Measurements from ENCODE around the gene RIN1. TPM values are rescaled to one million over a fixed set of nuclear protein-coding genes. Genes with fewer than 3 reads are reported as not detected.
A peak's percentile ranks its signal among the peaks of the same experiment; 100 is the strongest.

RIN1 gene
- total and polyA plus RNA-seq, 2 of the 13 experiments (the other 11 are each of a cell fraction or from before 2014, with no cell fraction given): 2.4 to 4.1 TPM

DNA sequence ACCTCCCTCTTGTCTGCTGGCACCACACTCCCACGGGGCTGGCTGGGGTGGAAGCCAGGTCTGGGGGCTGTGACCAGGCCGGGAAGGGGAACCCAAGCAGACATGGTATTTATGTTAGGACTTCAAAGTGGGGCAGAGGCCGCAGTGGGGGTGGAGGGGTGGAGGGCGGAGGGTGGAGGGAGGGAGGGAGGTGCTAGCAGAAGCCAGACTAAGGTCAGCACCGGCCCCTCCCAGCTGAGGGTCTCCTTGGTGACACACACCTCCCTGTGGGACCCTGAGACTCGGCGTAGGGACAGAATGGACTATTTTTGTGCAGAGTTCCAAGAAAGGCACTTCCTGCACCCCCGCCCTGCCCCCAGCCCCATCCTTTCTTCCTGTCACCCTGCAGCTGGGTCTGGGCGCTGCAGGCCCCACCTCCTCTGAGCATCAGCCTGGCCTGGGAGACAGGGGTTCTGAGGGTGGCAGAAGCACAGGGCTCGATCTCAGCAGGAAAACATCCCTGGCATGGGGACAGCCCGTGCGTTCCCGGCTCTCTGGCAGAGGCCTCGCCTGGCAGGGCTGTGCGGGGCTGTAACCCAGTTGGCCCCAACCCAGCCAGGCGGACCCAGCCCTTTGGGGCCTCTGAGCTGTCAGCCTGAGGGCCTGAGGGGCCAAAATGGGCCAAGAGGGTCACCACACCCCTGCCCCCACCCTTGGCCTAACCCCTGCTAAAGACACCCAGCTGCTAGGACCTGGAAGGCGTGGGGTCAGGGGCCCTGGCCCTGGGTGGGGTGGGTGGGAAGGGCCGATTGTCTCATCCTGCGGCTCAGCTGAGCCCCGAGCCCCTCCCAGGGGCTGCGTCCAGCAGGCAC is 9.7 kb downstream of the RIN1 start:
- no peaks in the 10 kb centered on the region for H3K9me3 ChIP-seq (ENCODE audit: low read length)
- no peak overlapping the region for H3K27ac ChIP-seq (ENCODE audit: extremely low read length, insufficient read depth, low read length)
- H3K9ac ChIP-seq (ENCODE audit: insufficient read depth, low read depth, low read length): peak overlapping the region; percentile 53; the same call in 1 of the 2 replicates
- ChIA-PET POLR2A (interaction anchor here (1.0 to 1.8 kb wide), 4 partner anchors 9 to 38 kb away, joined by 7 to 40 read pairs (median 12); partner anchors contain the start of genes CD248, RIN1 and YIF1A), CTCF (ENCODE audit: low intra/inter-chr PET ratio, low total read pairs) (interaction anchor here (3.4 kb wide), 1 partner anchor 15 kb away, joined by 68 read pairs; no protein-coding TSS in a partner anchor)
- H3K4me3 ChIP-seq (replicated peaks in 1 of 3; ENCODE audit: insufficient read depth in 1 of 3, low read depth in 2 of 3, low read length in 3 of 3): peak overlapping the region in 2 of 3 experiments; percentile 11 to 76; a peak in 2 of 6 replicates
- H3K4me2 ChIP-seq (ENCODE audit: low read depth, low read length): peak overlapping the region; percentile 100
- in situ Hi-C loops (cut with HindIII; ENCODE audit: extremely low pct_ligation_motif_present, low pct_unique_long_range_greater_than_20kb) (loop anchor here (5.0 kb wide), 1 partner anchor 34 kb away; the partner anchor contains the start of gene TMEM151A), intact Hi-C loops (cut with micrococcal nuclease; ENCODE audit: unreplicated experiment) (loop anchor here (5.0 kb wide), 1 partner anchor 544 kb away; the partner anchor contains the start of gene AP5B1)
- H3K4me1 ChIP-seq (ENCODE audit: insufficient read depth, low read length): peaks cover 69% of the 10 kb centered on the region
- H4K20me1 ChIP-seq (ENCODE audit: insufficient read depth, low read length): no peaks in the 10 kb centered on the region
- BruUV-seq (replicated peaks): no TSS peak
- no peaks in the 10 kb centered on the region for H3K36me3 ChIP-seq (replicated peaks in 1 of 2; ENCODE audit: control insufficient read depth in 1 of 2, insufficient read depth in 2 of 2, low read length in 2 of 2)
- DNase-seq (ENCODE audit: low spot score) (no peak), FAIRE-seq (no peak), ATAC-seq (peak; percentile 9)
- WGBS (ENCODE audit: low lambda C conversion rate): 2% methylated on average over 5 of the region's 21 CpGs
- H2AFZ ChIP-seq (ENCODE audit: low read length): no peak overlapping the region
- TF ChIP-seq, protein P1, sequence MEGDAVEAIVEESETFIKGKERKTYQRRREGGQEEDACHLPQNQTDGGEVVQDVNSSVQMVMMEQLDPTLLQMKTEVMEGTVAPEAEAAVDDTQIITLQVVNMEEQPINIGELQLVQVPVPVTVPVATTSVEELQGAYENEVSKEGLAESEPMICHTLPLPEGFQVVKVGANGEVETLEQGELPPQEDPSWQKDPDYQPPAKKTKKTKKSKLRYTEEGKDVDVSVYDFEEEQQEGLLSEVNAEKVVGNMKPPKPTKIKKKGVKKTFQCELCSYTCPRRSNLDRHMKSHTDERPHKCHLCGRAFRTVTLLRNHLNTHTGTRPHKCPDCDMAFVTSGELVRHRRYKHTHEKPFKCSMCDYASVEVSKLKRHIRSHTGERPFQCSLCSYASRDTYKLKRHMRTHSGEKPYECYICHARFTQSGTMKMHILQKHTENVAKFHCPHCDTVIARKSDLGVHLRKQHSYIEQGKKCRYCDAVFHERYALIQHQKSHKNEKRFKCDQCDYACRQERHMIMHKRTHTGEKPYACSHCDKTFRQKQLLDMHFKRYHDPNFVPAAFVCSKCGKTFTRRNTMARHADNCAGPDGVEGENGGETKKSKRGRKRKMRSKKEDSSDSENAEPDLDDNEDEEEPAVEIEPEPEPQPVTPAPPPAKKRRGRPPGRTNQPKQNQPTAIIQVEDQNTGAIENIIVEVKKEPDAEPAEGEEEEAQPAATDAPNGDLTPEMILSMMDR (CRISPR knock-in tag; IDR thresholded peaks at IDR 0.05): 0 out of 2 replicates have a peak, but pooled peaks have one; percentile 9
- TF ChIP-seq HIVEP1 (CRISPR knock-in tag; IDR thresholded peaks at IDR 0.05) (0 out of 2 replicates have a peak, but pooled peaks have one; percentile 6), ZNF12 (CRISPR knock-in tag; IDR thresholded peaks at IDR 0.05) (no peak), MIXL1 (CRISPR knock-in tag; IDR thresholded peaks at IDR 0.05) (no peak), ARNT (IDR thresholded peaks at IDR 0.05) (no peak), FOXC1 (CRISPR knock-in tag; IDR thresholded peaks at IDR 0.05; ENCODE audit: borderline replicate concordance) (no peak)
- TF ChIP-seq, protein P2, sequence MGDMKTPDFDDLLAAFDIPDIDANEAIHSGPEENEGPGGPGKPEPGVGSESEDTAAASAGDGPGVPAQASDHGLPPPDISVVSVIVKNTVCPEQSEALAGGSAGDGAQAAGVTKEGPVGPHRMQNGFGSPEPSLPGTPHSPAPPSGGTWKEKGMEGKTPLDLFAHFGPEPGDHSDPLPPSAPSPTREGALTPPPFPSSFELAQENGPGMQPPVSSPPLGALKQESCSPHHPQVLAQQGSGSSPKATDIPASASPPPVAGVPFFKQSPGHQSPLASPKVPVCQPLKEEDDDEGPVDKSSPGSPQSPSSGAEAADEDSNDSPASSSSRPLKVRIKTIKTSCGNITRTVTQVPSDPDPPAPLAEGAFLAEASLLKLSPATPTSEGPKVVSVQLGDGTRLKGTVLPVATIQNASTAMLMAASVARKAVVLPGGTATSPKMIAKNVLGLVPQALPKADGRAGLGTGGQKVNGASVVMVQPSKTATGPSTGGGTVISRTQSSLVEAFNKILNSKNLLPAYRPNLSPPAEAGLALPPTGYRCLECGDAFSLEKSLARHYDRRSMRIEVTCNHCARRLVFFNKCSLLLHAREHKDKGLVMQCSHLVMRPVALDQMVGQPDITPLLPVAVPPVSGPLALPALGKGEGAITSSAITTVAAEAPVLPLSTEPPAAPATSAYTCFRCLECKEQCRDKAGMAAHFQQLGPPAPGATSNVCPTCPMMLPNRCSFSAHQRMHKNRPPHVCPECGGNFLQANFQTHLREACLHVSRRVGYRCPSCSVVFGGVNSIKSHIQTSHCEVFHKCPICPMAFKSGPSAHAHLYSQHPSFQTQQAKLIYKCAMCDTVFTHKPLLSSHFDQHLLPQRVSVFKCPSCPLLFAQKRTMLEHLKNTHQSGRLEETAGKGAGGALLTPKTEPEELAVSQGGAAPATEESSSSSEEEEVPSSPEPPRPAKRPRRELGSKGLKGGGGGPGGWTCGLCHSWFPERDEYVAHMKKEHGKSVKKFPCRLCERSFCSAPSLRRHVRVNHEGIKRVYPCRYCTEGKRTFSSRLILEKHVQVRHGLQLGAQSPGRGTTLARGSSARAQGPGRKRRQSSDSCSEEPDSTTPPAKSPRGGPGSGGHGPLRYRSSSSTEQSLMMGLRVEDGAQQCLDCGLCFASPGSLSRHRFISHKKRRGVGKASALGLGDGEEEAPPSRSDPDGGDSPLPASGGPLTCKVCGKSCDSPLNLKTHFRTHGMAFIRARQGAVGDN (CRISPR knock-in tag; IDR thresholded peaks at IDR 0.05): peak; percentile 6; the same call in 1 of the 2 replicates
- H3K27me3 ChIP-seq (ENCODE audit: control insufficient read depth in 1 of 2, insufficient read depth in 2 of 2, low read length in 2 of 2): peaks cover 0 to 23% of the 10 kb centered on the region in 2 experiments; a peak in 3 of 5 replicates
- H3K79me2 ChIP-seq (ENCODE audit: insufficient read depth, low read length): no peaks in the 10 kb centered on the region

All from HepG2 (cell line).